Liver (tissue), 3 donors: ENCODE results near the gene COL5A1.

ENCODE experiments used
- ATF3 ChIP-seq: IDR thresholded peaks from 2 replicates; pipeline ENCODE4 v1.6.1; 2016; ENCODE audit warnings: antibody characterized with exemption
- CTCF ChIP-seq: fragments of 150-350 bp; IDR thresholded peaks from 2 replicates; pipeline ENCODE4 v1.5.1; 2017; ENCODE audit warnings: improper control_type of control experiment, low read depth, low read length; ENCODE audit not compliant: missing input control
- EGR1 ChIP-seq, 2 donors: IDR thresholded peaks; 2 replicates each; pipeline ENCODE4 v1.6.1; 2016 to 2018; ENCODE audit warnings: antibody characterized with exemption in 2 of 2, low read depth in 2 of 2
- GABPA ChIP-seq, 2 donors: IDR thresholded peaks in 1 of 2; conservative IDR thresholded peaks in 1 of 2; 2 replicates each; pipeline ENCODE4 v1.6.1; 2016; ENCODE audit warnings: antibody characterized with exemption in 2 of 2, mild to moderate bottlenecking in 1 of 2, moderate library complexity in 1 of 2
- JUND ChIP-seq, 2 donors: IDR thresholded peaks; 2 replicates each; pipeline ENCODE4 v1.6.1; 2016; ENCODE audit warnings: antibody characterized with exemption in 2 of 2
- RAD21 ChIP-seq, 2 donors: IDR thresholded peaks; 2 replicates each; pipeline ENCODE4 v1.6.1; 2016; ENCODE audit warnings: antibody characterized with exemption in 2 of 2, mild to moderate bottlenecking in 2 of 2
- SP1 ChIP-seq: IDR thresholded peaks from 2 replicates; pipeline ENCODE4 v1.6.1; 2018; ENCODE audit warnings: antibody characterized with exemption, mild to moderate bottlenecking
- TAF1 ChIP-seq: conservative IDR thresholded peaks from 2 replicates; pipeline ENCODE4 v1.6.1; 2016; ENCODE audit warnings: antibody characterized with exemption, mild to moderate bottlenecking
- YY1 ChIP-seq: IDR thresholded peaks from 2 replicates; pipeline ENCODE4 v1.6.1; 2016; ENCODE audit warnings: antibody characterized with exemption, mild to moderate bottlenecking
- ZBTB33 ChIP-seq: IDR thresholded peaks from 2 replicates; pipeline ENCODE4 v1.6.1; 2016; ENCODE audit warnings: antibody characterized with exemption
- TF ChIP-seq, protein P1 (sequence below): IDR thresholded peaks from 2 replicates; pipeline ENCODE4 v1.6.1; 2016; ENCODE audit warnings: antibody characterized with exemption
- TF ChIP-seq, protein P2 (sequence below): IDR thresholded peaks from 2 replicates; pipeline ENCODE4 v1.6.1; 2016; ENCODE audit warnings: antibody characterized with exemption, mild to moderate bottlenecking
- donor health status: healthy.
- donor health status: healthy.

GRCh38 chr9:134681061-134681661 lies 39.6 kb downstream of the COL5A1 start:
- TF ChIP-seq CTCF (no peak), RAD21 (IDR thresholded peaks at IDR 0.05) (no peak), EGR1 (IDR thresholded peaks at IDR 0.05; ENCODE audit: low read depth in 2 of 2) (no peak), YY1 (no peak), ZBTB33 (no peak), JUND (IDR thresholded peaks at IDR 0.05) (no peak), ATF3 (no peak), GABPA (IDR thresholded peaks at IDR 0.05 in 1 of 2, conservative IDR thresholded peaks at IDR 0.05 in 1 of 2) (no peak), SP1 (no peak), TAF1 (no peak)
- TF ChIP-seq, protein P1, sequence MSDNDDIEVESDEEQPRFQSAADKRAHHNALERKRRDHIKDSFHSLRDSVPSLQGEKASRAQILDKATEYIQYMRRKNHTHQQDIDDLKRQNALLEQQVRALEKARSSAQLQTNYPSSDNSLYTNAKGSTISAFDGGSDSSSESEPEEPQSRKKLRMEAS = no peak
- TF ChIP-seq, protein P2, sequence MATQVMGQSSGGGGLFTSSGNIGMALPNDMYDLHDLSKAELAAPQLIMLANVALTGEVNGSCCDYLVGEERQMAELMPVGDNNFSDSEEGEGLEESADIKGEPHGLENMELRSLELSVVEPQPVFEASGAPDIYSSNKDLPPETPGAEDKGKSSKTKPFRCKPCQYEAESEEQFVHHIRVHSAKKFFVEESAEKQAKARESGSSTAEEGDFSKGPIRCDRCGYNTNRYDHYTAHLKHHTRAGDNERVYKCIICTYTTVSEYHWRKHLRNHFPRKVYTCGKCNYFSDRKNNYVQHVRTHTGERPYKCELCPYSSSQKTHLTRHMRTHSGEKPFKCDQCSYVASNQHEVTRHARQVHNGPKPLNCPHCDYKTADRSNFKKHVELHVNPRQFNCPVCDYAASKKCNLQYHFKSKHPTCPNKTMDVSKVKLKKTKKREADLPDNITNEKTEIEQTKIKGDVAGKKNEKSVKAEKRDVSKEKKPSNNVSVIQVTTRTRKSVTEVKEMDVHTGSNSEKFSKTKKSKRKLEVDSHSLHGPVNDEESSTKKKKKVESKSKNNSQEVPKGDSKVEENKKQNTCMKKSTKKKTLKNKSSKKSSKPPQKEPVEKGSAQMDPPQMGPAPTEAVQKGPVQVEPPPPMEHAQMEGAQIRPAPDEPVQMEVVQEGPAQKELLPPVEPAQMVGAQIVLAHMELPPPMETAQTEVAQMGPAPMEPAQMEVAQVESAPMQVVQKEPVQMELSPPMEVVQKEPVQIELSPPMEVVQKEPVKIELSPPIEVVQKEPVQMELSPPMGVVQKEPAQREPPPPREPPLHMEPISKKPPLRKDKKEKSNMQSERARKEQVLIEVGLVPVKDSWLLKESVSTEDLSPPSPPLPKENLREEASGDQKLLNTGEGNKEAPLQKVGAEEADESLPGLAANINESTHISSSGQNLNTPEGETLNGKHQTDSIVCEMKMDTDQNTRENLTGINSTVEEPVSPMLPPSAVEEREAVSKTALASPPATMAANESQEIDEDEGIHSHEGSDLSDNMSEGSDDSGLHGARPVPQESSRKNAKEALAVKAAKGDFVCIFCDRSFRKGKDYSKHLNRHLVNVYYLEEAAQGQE = no peak
